H1 (cell line): ENCODE measurements around the gene CCDC24. TPM values are rescaled to one million over a fixed set of nuclear protein-coding genes. Genes with fewer than 3 reads are reported as not detected.

Experiments
- CTCF ChIA-PET: fragments of 300-600 bp; sonication (Branson Sonifier 250); formaldehyde crosslinking; loops from one replicate; lab custom pipeline; 2021; ENCODE audit not compliant: partially characterized antibody; lab: Charles Lee
- POLR2A ChIA-PET: fragments of 300-600 bp; sonication (Branson Sonifier 250); formaldehyde crosslinking; loops from one replicate; lab custom pipeline; 2021; ENCODE audit warnings: inconsistent platforms; ENCODE audit not compliant: partially characterized antibody; lab: Charles Lee
- DNase-seq, 2 experiments: peaks; one replicate each; pipeline versions ENCODE4 v3.0.0 to v3.0.0-alpha.2; 2010 to 2022; ENCODE audit warnings: low spot score in 2 of 2, low read depth in 1 of 2, mixed read lengths in 1 of 2
- FAIRE-seq: peaks from 2 replicates; lab custom pipeline; 2011; peaks lifted over from hg19 to GRCh38; lab: Jason Lieb, UNC
- H2AFZ ChIP-seq: 2 replicates; pipeline ENCODE4 v1.8.1; 2012; ENCODE audit warnings: low read length, inconsistent platforms
- H2AK5ac ChIP-seq: 2 replicates; pipeline ENCODE4 v1.6.1; 2013; ENCODE audit warnings: low read depth, low read length
- H2BK120ac ChIP-seq: replicated peaks from 2 replicates; pipeline ENCODE3; 2013; ENCODE audit warnings: low read depth, low read length, inconsistent platforms
- H2BK12ac ChIP-seq: 2 replicates; pipeline ENCODE4 v1.6.1; 2013; ENCODE audit warnings: low read depth, low read length
- H2BK15ac ChIP-seq: 2 replicates; pipeline ENCODE4 v1.6.1; 2013; ENCODE audit warnings: low read length
- H2BK20ac ChIP-seq: 2 replicates; pipeline ENCODE4 v1.6.1; 2013; ENCODE audit warnings: low read length
- H2BK5ac ChIP-seq: 2 replicates; pipeline ENCODE4 v1.6.1; 2013; ENCODE audit warnings: low read depth, low read length
- H3K14ac ChIP-seq: 2 replicates; pipeline ENCODE4 v1.6.1; 2013; ENCODE audit warnings: inconsistent platforms; ENCODE audit not compliant: insufficient read length
- H3K18ac ChIP-seq: 2 replicates; pipeline ENCODE4 v1.6.1; 2013; ENCODE audit warnings: low read length; ENCODE audit errors: extremely low read depth
- H3K23ac ChIP-seq: 2 replicates; pipeline ENCODE4 v1.6.1; 2013; ENCODE audit warnings: inconsistent platforms; ENCODE audit not compliant: insufficient read length
- H3K23me2 ChIP-seq: 2 replicates; pipeline ENCODE4 v1.6.1; 2013; ENCODE audit warnings: low read depth, low read length
- H3K27ac ChIP-seq: 2 replicates; pipeline ENCODE4 v1.6.1; 2011; ENCODE audit warnings: low read depth, low read length, inconsistent platforms
- H3K27me3 ChIP-seq, 4 experiments: replicated peaks in 1 of 4; 1 replicate in 1 of 4; 2 replicates in 3 of 4; pipeline versions ENCODE4 v1.6.1 to v1.8.1; 2011 to 2013; ENCODE audit warnings: low read length in 3 of 4, mild to moderate bottlenecking in 3 of 4, inconsistent platforms in 2 of 4, mixed read lengths in 2 of 4, moderate library complexity in 1 of 4; ENCODE audit not compliant: control insufficient read depth in 3 of 4, insufficient read depth in 3 of 4; ENCODE audit errors: extremely low read depth in 1 of 4
- H3K36me3 ChIP-seq, 4 experiments: 2 replicates each; pipeline versions ENCODE4 v1.6.1 to v1.8.1; 2011 to 2013; ENCODE audit warnings: mild to moderate bottlenecking in 4 of 4, low read length in 3 of 4, moderate library complexity in 2 of 4, control low read depth in 1 of 4, inconsistent platforms in 1 of 4; ENCODE audit not compliant: insufficient read depth in 4 of 4, control insufficient read depth in 2 of 4
- H3K4ac ChIP-seq: replicated peaks from 2 replicates; pipeline ENCODE3; 2013; ENCODE audit warnings: low read length, low read depth, mixed read lengths, inconsistent platforms; ENCODE audit not compliant: insufficient read length
- H3K4me1 ChIP-seq, 4 experiments: replicated peaks in 1 of 4; 1 replicate in 1 of 4; 2 replicates in 3 of 4; pipeline versions ENCODE4 v1.6.1 to v1.8.1; 2011 to 2013; ENCODE audit warnings: low read length in 3 of 4, inconsistent platforms in 2 of 4, mixed read lengths in 1 of 4; ENCODE audit not compliant: insufficient read depth in 4 of 4, control insufficient read depth in 3 of 4
- H3K4me2 ChIP-seq, 2 experiments: 2 replicates each; pipeline versions ENCODE4 v1.6.1 to v1.8.1; 2011 to 2013; ENCODE audit warnings: low read depth in 2 of 2, low read length in 2 of 2, control low read depth in 1 of 2, inconsistent platforms in 1 of 2, mild to moderate bottlenecking in 1 of 2; ENCODE audit not compliant: insufficient read depth in 1 of 2
- H3K4me3 ChIP-seq, 4 experiments: fragments of 200-600, 300-600 bp in 1 of 4; sonication (generic), shearing (Covaris generic), sonication (Bioruptor Twin) in 1 of 4; 2 replicates each; pipeline versions ENCODE4 v1.5.1 to v1.8.1; 2011 to 2016; ENCODE audit warnings: low read length in 4 of 4, low read depth in 3 of 4, control low read depth in 2 of 4, inconsistent platforms in 2 of 4, mild to moderate bottlenecking in 2 of 4, mixed read lengths in 1 of 4, moderate library complexity in 1 of 4; ENCODE audit not compliant: insufficient read depth in 2 of 4; ENCODE audit errors: extremely low read depth in 1 of 4
- H3K56ac ChIP-seq: replicated peaks from 2 replicates; pipeline ENCODE3; 2013; ENCODE audit warnings: low read depth, mild to moderate bottlenecking, mixed read lengths, low read length, inconsistent platforms; ENCODE audit not compliant: insufficient read length
- H3K79me1 ChIP-seq: 2 replicates; pipeline ENCODE4 v1.6.1; 2013; ENCODE audit warnings: low read depth, low read length, control low read depth
- H3K79me2 ChIP-seq, 2 experiments: 2 replicates each; pipeline versions ENCODE4 v1.6.1 to v1.8.1; 2012 to 2013; ENCODE audit warnings: low read length in 2 of 2, mild to moderate bottlenecking in 2 of 2, inconsistent platforms in 1 of 2; ENCODE audit not compliant: insufficient read depth in 2 of 2, control insufficient read depth in 1 of 2
- H3K9ac ChIP-seq, 4 experiments: replicated peaks in 1 of 4; 1 replicate in 1 of 4; 2 replicates in 3 of 4; pipeline versions ENCODE4 v1.6.1 to v1.8.1; 2011 to 2013; ENCODE audit warnings: low read depth in 3 of 4, low read length in 3 of 4, control low read depth in 2 of 4, mild to moderate bottlenecking in 2 of 4, moderate library complexity in 2 of 4, inconsistent platforms in 1 of 4; ENCODE audit errors: extremely low read depth in 1 of 4
- H3K9me3 ChIP-seq, 2 experiments: 2 replicates each; pipeline versions ENCODE4 v1.6.1 to v1.8.1; 2012 to 2013; ENCODE audit warnings: mild to moderate bottlenecking in 2 of 2, moderate library complexity in 2 of 2, control low read depth in 1 of 2, inconsistent platforms in 1 of 2, low read depth in 1 of 2, low read length in 1 of 2, mixed read lengths in 1 of 2; ENCODE audit not compliant: insufficient read depth in 2 of 2
- H4K20me1 ChIP-seq, 2 experiments: replicated peaks in 1 of 2; 2 replicates each; pipeline versions ENCODE3 to v1.8.1; 2011 to 2013; ENCODE audit warnings: inconsistent platforms in 2 of 2, low read length in 2 of 2, mild to moderate bottlenecking in 1 of 2; ENCODE audit not compliant: insufficient read depth in 2 of 2, control insufficient read depth in 1 of 2
- H4K5ac ChIP-seq: 2 replicates; pipeline ENCODE4 v1.6.1; 2013; ENCODE audit warnings: low read length, low read depth, mixed read lengths, inconsistent platforms; ENCODE audit not compliant: insufficient read length
- H4K8ac ChIP-seq: 2 replicates; pipeline ENCODE4 v1.8.0; 2013; ENCODE audit warnings: mild to moderate bottlenecking, moderate library complexity, low read length, inconsistent platforms; ENCODE audit not compliant: insufficient read depth; ENCODE audit errors: extremely low read depth
- H4K91ac ChIP-seq: replicated peaks from 2 replicates; pipeline ENCODE3; 2013; ENCODE audit warnings: low read length, mixed read lengths, inconsistent platforms; ENCODE audit not compliant: insufficient read length
- E2F6 ChIP-seq: IDR thresholded peaks from 2 replicates; pipeline ENCODE4 v1.6.1; 2012; ENCODE audit warnings: inconsistent platforms
- KDM5A ChIP-seq: fragments of 200-600 bp; IDR thresholded peaks from 2 replicates; pipeline ENCODE4 v1.7.1; 2012; ENCODE audit warnings: mild to moderate bottlenecking, low read length, inconsistent platforms, mixed read lengths
- WGBS, 2 experiments: shearing (Covaris generic) in 1 of 2; methylation state at CpG; one replicate each; pipeline versions ENCODE4 v1.1.6 to v1.1.7; 2013 to 2015; ENCODE audit warnings: low lambda C conversion rate in 2 of 2, mixed read lengths in 2 of 2, inconsistent platforms in 1 of 2, low coverage in 1 of 2, missing lambda C conversion rate in 1 of 2; ENCODE audit not compliant: insufficient replicate concordance in 2 of 2, insufficient coverage in 1 of 2, insufficient read length in 1 of 2; ENCODE audit errors: extremely low coverage in 1 of 2, missing lambda C conversion rate in 1 of 2; 5-methylcytosine and 5-hydroxymethylcytosine counted together
- polyA plus RNA-seq, 7 experiments: library from polyadenylated mRNA; depleted of rRNA in 3 of 7; stranded (reverse) in 5 of 7; unstranded in 2 of 7; fragments of >200 nt in 5 of 7; fragments of 200-250 nt in 2 of 7; gene quantifications; 1 replicate in 5 of 7; 2 replicates in 1 of 7; 4 replicates in 1 of 7; pipeline versions ENCODE4 v1.2.1 to v1.2.3, GENCODE V29; 2011 to 2013; ENCODE audit warnings: missing spikeins in 2 of 7, mixed read lengths in 2 of 7
- total RNA-seq: library from RNA; stranded (reverse); fragmentation: NEBNext Ultra II Directional; extraction: Animal tissue kit (Norgen Biotek cat#: 25700); gene quantifications from 2 replicates; pipeline ENCODE4 v1.2.1, GENCODE V29; 2021

CCDC24 gene
- total and polyA plus RNA-seq, 2 of the 8 experiments (the other 6 are each of a cell fraction or from before 2014, with no cell fraction given): 11.2 to 11.4 TPM

GRCh38 chr1:44036409-44037139 is 45.2 kb downstream of the CCDC24 start:
- no peak overlapping the region for H3K4ac ChIP-seq
- H4K8ac ChIP-seq: no peak overlapping the region; the same call in 1 of the 2 replicates
- no peaks in the 10 kb centered on the region for H3K9me3 ChIP-seq
- H3K27ac ChIP-seq: no peak overlapping the region
- ChIA-PET POLR2A (interaction anchor here (1.0 to 26.2 kb wide), 7 partner anchors 11 to 68 kb away, joined by 3 to 544 read pairs (median 8); partner anchors contain the start of genes ATP6V0B and CCDC24), CTCF (interaction anchor here (0.6 to 13.5 kb wide), 38 partner anchors 8 to 619 kb away, joined by 3 to 239 read pairs (median 4); partner anchors contain the start of gene CCDC24)
- H3K79me2 ChIP-seq: no peaks in the 10 kb centered on the region
- no peaks in the 10 kb centered on the region for H3K36me3 ChIP-seq
- no peak overlapping the region for H2BK15ac ChIP-seq
- FAIRE-seq (peak; percentile 96), DNase-seq (peak; percentile 23 to 80)
- no peak overlapping the region for H3K4me3 ChIP-seq
- no peaks in the 10 kb centered on the region for H3K79me1 ChIP-seq
- H2BK5ac ChIP-seq: no peak overlapping the region
- WGBS, 2 experiments: 48% methylated on average over 6 of the region's 6 CpGs; no CpG with 5 or more reads in 1 of the 2 experiments
- no peak overlapping the region for H3K23ac ChIP-seq
- H2BK120ac ChIP-seq: no peak overlapping the region
- peaks cover 6 to 20% (median 12%) of the 10 kb centered on the region in 4 experiments; a peak in 6 of 7 replicates for H3K4me1 ChIP-seq
- no peak overlapping the region for H2AK5ac ChIP-seq
- H3K27me3 ChIP-seq: no peaks in the 10 kb centered on the region
- H3K18ac ChIP-seq: no peak overlapping the region
- no peak overlapping the region for H3K14ac ChIP-seq
- H4K91ac ChIP-seq: no peak overlapping the region
- H3K23me2 ChIP-seq: no peaks in the 10 kb centered on the region; the same call in 1 of the 2 replicates
- H2BK20ac ChIP-seq: no peak overlapping the region
- no peak overlapping the region for H3K4me2 ChIP-seq
- no peak overlapping the region for H3K56ac ChIP-seq
- no peak overlapping the region for H4K5ac ChIP-seq
- no peak overlapping the region for H2AFZ ChIP-seq
- H3K9ac ChIP-seq: no peak overlapping the region; a peak in 1 of 7 replicates
- H4K20me1 ChIP-seq: no peaks in the 10 kb centered on the region
- H2BK12ac ChIP-seq: no peak overlapping the region
- TF ChIP-seq E2F6: no peak
- TF ChIP-seq KDM5A: no peak
